Uterus (tissue), 2 donors: ENCODE measurements around the gene RBMS3.

ENCODE experiments used
- CTCF ChIP-seq, 4 experiments: fragments of 200-600 bp in 2 of 4; fragments of 450-650 bp in 2 of 4; sonication (generic) in 2 of 4; IDR thresholded peaks; one replicate each; pipeline ENCODE4 v1.5.1; 2016 to 2019; ENCODE audit warnings: antibody characterized with exemption in 4 of 4, mild to moderate bottlenecking in 2 of 4, moderate library complexity in 1 of 4
- POLR2A ChIP-seq, 2 donors: fragments of 450-650 bp; IDR thresholded peaks; one replicate each; pipeline ENCODE4 v1.6.1; 2016; ENCODE audit warnings: antibody characterized with exemption in 2 of 2, mild to moderate bottlenecking in 1 of 2, moderate library complexity in 1 of 2

GRCh38 chr3:29936766-29937165 is 655.9 kb downstream of the RBMS3 start:
- TF ChIP-seq CTCF (IDR thresholded peaks at IDR 0.05) (no peak), POLR2A (IDR thresholded peaks at IDR 0.05) (no peak)
